WTC11 (cell line): Measurements from ENCODE around the gene ZNF804B.
A peak's percentile ranks its signal among the peaks of the same experiment; 100 is the strongest.

ENCODE experiments used
- ATF2 ChIP-seq: sonication (generic); formaldehyde crosslinking; IDR thresholded peaks from 2 replicates; pipeline ENCODE4 v1.8.1; 2022; ENCODE audit warnings: low read depth, missing genetic modification reagents, borderline replicate concordance
- CBFB ChIP-seq: sonication (generic); formaldehyde crosslinking; IDR thresholded peaks from 2 replicates; pipeline ENCODE4 v1.8.1; 2022; ENCODE audit warnings: mild to moderate bottlenecking, low read depth, missing genetic modification reagents
- CTCF ChIP-seq: fragments of 200-600 bp; IDR thresholded peaks from 2 replicates; pipeline ENCODE4 v1.8.0; 2022; ENCODE audit warnings: antibody characterized with exemption
- GABPB1 ChIP-seq: sonication (generic); formaldehyde crosslinking; IDR thresholded peaks from 2 replicates; pipeline ENCODE4 v1.8.1; 2023; ENCODE audit warnings: mild to moderate bottlenecking, missing genetic modification reagents
- JUN ChIP-seq: sonication (generic); formaldehyde crosslinking; IDR thresholded peaks from 2 replicates; pipeline ENCODE4 v1.8.0; 2023; ENCODE audit warnings: mild to moderate bottlenecking, missing genetic modification reagents
- MAX ChIP-seq: sonication (generic); formaldehyde crosslinking; IDR thresholded peaks from 2 replicates; pipeline ENCODE4 v1.8.0; 2022; ENCODE audit warnings: mild to moderate bottlenecking, missing genetic modification reagents
- NFE2L1 ChIP-seq: sonication (generic); formaldehyde crosslinking; IDR thresholded peaks from 2 replicates; pipeline ENCODE4 v1.8.1; 2023; ENCODE audit warnings: missing genetic modification reagents
- ZNF219 ChIP-seq: sonication (generic); formaldehyde crosslinking; IDR thresholded peaks from 2 replicates; pipeline ENCODE4 v1.8.0; 2023; ENCODE audit warnings: missing genetic modification reagents, mild to moderate bottlenecking, borderline replicate concordance
- ZNF416 ChIP-seq: fragments of 250-450 bp; sonication (Bioruptor Pico); IDR thresholded peaks from 2 replicates; pipeline ENCODE4 v1.9.0; 2021; ENCODE audit warnings: mild to moderate bottlenecking, inconsistent platforms
- TF ChIP-seq, protein P1 (sequence below): sonication (generic); formaldehyde crosslinking; IDR thresholded peaks from 2 replicates; pipeline ENCODE4 v1.8.0; 2023; ENCODE audit warnings: mild to moderate bottlenecking, missing genetic modification reagents

- no peak for TF ChIP-seq CTCF
- peak; percentile 92 for TF ChIP-seq GABPB1 (CRISPR knock-in tag)
- no peak for TF ChIP-seq NFE2L1 (CRISPR knock-in tag)
- TF ChIP-seq ATF2: no peak
- no peak for TF ChIP-seq ZNF416 (CRISPR knock-in tag)
- no peak for TF ChIP-seq JUN (CRISPR knock-in tag)
- TF ChIP-seq, protein P1, sequence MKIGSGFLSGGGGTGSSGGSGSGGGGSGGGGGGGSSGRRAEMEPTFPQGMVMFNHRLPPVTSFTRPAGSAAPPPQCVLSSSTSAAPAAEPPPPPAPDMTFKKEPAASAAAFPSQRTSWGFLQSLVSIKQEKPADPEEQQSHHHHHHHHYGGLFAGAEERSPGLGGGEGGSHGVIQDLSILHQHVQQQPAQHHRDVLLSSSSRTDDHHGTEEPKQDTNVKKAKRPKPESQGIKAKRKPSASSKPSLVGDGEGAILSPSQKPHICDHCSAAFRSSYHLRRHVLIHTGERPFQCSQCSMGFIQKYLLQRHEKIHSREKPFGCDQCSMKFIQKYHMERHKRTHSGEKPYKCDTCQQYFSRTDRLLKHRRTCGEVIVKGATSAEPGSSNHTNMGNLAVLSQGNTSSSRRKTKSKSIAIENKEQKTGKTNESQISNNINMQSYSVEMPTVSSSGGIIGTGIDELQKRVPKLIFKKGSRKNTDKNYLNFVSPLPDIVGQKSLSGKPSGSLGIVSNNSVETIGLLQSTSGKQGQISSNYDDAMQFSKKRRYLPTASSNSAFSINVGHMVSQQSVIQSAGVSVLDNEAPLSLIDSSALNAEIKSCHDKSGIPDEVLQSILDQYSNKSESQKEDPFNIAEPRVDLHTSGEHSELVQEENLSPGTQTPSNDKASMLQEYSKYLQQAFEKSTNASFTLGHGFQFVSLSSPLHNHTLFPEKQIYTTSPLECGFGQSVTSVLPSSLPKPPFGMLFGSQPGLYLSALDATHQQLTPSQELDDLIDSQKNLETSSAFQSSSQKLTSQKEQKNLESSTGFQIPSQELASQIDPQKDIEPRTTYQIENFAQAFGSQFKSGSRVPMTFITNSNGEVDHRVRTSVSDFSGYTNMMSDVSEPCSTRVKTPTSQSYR (CRISPR knock-in tag): no peak
- no peak for TF ChIP-seq CBFB (CRISPR knock-in tag)
- no peak for TF ChIP-seq MAX (CRISPR knock-in tag)
- no peak for TF ChIP-seq ZNF219 (CRISPR knock-in tag)
Observed at GRCh38 chr7:88888684-88889083, 129.2 kb downstream of the ZNF804B start.
